Peyer's patch (tissue), 4 donors: ENCODE data around the gene CLDN10.

Experiments
- POLR2A ChIP-seq, 2 donors: fragments of 450-650 bp; IDR thresholded peaks; one replicate each; pipeline ENCODE4 v1.5.1; 2017; ENCODE audit warnings: antibody characterized with exemption in 2 of 2, mild to moderate bottlenecking in 2 of 2, moderate library complexity in 2 of 2
- TF ChIP-seq, protein P1 (sequence below), 6 experiments: fragments of 450-650 bp in 4 of 6; fragments of 200-600 bp in 2 of 6; sonication (generic) in 1 of 6; IDR thresholded peaks; one replicate each; pipeline ENCODE4 v1.5.1; 2017 to 2019; ENCODE audit warnings: antibody characterized with exemption in 6 of 6, mild to moderate bottlenecking in 3 of 6, moderate library complexity in 1 of 6

GRCh38 chr13:95503662-95504061 is 48.9 kb upstream of the CLDN10 start:
- TF ChIP-seq, protein P1, sequence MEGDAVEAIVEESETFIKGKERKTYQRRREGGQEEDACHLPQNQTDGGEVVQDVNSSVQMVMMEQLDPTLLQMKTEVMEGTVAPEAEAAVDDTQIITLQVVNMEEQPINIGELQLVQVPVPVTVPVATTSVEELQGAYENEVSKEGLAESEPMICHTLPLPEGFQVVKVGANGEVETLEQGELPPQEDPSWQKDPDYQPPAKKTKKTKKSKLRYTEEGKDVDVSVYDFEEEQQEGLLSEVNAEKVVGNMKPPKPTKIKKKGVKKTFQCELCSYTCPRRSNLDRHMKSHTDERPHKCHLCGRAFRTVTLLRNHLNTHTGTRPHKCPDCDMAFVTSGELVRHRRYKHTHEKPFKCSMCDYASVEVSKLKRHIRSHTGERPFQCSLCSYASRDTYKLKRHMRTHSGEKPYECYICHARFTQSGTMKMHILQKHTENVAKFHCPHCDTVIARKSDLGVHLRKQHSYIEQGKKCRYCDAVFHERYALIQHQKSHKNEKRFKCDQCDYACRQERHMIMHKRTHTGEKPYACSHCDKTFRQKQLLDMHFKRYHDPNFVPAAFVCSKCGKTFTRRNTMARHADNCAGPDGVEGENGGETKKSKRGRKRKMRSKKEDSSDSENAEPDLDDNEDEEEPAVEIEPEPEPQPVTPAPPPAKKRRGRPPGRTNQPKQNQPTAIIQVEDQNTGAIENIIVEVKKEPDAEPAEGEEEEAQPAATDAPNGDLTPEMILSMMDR (IDR thresholded peaks at IDR 0.05): no peak
- no peak for TF ChIP-seq POLR2A (IDR thresholded peaks at IDR 0.05)
